ENCODE results near the gene PCIF1. TPM values are rescaled to one million over a fixed set of nuclear protein-coding genes. Genes with fewer than 3 reads are reported as not detected.

Gene PCIF1
- total RNA-seq, 1 donor from 2014 or later, result 18.3 TPM

DNA sequence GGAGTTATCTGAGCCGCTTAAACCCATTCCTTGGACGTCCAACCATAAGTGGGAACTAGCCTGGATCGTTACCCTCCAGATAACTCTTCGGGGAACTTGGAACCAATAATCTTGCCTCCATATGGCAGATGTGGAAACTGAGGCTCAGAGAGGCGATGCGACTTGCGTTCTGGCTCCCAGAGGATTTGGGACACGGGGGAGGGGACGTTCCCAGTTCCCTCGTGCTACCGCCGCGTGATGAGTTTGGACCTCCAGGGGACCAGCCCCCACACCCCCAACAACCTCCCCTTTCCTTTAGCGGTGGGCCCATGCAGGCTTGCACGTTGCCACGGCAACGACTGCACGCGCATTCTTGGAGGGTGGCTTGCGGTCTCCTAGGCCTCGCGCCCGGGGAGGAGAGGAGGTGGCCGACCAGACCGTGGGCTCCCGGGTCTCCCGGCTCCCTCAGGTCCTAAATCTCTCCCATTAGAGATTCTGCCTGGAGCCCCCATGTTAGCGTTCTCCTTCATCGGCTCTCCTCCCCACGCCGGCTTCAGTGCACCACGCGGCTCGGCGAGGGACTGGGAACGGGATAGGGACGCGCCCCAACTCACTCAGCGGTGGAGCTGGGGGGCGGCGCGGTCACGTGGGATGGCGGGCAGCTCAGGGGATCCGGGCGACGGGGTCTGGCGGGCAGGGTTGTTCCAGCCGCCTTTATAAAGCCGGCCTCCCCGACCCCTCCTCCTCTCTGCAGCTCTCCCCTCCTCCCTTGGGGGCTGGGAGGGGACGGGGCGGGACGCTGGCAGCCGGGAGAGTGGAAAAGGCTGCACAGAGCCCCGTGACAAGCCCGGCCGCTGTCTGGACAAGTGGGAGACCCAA lies 22.8 kb upstream of the PCIF1 start, which contains the start of gene PLTP:
Gene PLTP, minus strand, starts transcription at position 670 of the 858 bp plus-strand sequence. CDS start 703 bp downstream, outside the sequence.
- no peak for DNase-seq (ENCODE audit: low read depth)

DNA sequence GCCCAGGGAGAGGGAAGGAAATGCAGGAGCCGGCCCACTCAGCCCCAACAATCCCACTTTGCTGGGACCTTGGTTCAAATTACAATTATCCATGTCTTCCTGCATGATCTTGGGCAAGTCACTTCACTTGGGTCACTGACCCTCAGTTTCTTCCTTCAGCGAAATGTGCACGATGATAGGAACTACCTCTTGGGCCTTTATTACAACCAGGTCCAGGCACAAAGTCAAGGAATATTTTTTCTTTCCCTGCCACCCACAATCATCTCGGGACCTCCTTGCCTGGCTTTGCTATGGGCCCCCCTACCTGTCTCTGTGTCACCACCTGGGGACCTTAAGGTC lies 22.2 kb upstream of the PCIF1 start:
- no peak for DNase-seq (ENCODE audit: low read depth)
- TF ChIP-seq, protein P1, sequence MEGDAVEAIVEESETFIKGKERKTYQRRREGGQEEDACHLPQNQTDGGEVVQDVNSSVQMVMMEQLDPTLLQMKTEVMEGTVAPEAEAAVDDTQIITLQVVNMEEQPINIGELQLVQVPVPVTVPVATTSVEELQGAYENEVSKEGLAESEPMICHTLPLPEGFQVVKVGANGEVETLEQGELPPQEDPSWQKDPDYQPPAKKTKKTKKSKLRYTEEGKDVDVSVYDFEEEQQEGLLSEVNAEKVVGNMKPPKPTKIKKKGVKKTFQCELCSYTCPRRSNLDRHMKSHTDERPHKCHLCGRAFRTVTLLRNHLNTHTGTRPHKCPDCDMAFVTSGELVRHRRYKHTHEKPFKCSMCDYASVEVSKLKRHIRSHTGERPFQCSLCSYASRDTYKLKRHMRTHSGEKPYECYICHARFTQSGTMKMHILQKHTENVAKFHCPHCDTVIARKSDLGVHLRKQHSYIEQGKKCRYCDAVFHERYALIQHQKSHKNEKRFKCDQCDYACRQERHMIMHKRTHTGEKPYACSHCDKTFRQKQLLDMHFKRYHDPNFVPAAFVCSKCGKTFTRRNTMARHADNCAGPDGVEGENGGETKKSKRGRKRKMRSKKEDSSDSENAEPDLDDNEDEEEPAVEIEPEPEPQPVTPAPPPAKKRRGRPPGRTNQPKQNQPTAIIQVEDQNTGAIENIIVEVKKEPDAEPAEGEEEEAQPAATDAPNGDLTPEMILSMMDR (conservative IDR thresholded peaks at IDR 0.05; ENCODE audit: low read depth, low read length), result no peak
- peak overlapping the region; percentile 52 for H3K4me3 ChIP-seq (ENCODE audit: low read depth, low read length)

More for the DNA sequence above, 22.8 kb upstream of the PCIF1 start, which contains the start of gene PLTP:
- H3K4me3 ChIP-seq (ENCODE audit: low read depth, low read length), result peak within 1 kb of the TSS; percentile 52
- TF ChIP-seq, protein P1 (conservative IDR thresholded peaks at IDR 0.05; ENCODE audit: low read depth, low read length), result no peak

DNA sequence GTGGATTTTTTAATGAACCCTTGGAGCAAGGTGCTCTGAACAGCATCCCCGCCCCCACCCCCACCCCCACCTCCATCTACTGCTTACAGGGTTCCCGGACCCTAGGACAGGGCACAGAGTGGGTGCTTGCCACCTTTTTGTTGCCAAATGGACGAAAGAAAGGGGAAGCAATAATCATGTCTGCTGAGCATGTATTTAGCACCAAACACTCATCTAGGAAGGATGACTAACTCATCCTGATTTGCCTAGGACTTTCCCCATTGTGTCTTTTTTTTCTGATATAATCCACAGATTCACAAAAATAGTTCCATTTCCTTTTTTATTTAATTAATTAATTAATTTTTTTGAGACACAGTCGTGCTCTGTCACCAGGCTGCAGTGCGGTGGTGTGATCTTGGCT lies 21.4 kb upstream of the PCIF1 start:
- H3K4me3 ChIP-seq (ENCODE audit: low read depth, low read length), result no peak overlapping the region
- DNase-seq (ENCODE audit: low read depth), result no peak
- TF ChIP-seq, protein P1 (conservative IDR thresholded peaks at IDR 0.05; ENCODE audit: low read depth, low read length), result no peak

DNA sequence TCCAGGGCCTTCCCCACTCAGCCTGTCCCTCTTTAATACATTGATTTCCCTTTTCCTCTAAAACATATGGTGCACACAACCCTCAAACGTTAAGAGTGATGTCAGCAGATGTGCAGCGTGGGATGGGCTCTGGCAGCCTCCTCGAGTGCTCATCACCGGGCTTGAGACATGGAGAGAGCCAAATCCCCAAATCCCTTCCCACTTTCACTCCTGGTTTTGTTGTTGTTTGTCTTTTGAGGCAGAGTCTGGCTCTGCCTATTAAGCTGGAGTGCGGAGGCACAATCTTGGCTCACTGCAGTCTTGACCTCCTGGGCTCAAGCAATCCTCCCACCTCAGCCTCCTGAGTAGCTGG lies 16.7 kb upstream of the PCIF1 start:
- TF ChIP-seq, protein P1 (conservative IDR thresholded peaks at IDR 0.05; ENCODE audit: low read depth, low read length), result no peak
- DNase-seq (ENCODE audit: low read depth), result no peak
- H3K4me3 ChIP-seq (ENCODE audit: low read depth, low read length), result no peak overlapping the region

DNA sequence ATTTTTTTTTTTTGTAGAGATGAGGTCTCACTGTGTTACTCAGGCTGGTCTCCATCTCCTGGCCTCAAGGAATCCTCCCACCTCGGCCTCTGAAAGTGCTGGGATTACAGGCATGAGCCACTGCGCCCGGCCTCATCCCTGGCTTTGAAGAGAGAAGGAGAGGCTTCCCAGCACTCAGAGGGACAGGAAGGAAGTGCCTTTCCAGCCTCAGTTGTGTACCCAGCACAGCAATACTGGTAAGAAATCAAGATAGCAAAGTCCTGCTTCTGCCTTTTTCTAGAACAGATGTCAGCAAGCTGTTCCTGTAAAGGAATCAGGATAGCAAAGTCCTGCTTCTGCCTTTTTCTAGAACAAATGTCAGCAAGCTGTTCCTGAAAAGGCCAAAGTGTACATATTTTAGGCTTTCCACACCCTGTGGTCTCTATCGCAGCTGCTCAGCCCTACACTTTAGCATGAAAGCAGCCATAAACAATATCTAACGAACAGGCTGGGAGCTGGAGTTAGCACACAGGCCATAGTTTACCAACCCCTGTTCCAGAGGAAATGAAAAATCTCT lies 16.2 kb upstream of the PCIF1 start:
- no peak overlapping the region for H3K4me3 ChIP-seq (ENCODE audit: low read depth, low read length)
- no peak for DNase-seq (ENCODE audit: low read depth)
- TF ChIP-seq, protein P1 (conservative IDR thresholded peaks at IDR 0.05; ENCODE audit: low read depth, low read length), result no peak

DNA sequence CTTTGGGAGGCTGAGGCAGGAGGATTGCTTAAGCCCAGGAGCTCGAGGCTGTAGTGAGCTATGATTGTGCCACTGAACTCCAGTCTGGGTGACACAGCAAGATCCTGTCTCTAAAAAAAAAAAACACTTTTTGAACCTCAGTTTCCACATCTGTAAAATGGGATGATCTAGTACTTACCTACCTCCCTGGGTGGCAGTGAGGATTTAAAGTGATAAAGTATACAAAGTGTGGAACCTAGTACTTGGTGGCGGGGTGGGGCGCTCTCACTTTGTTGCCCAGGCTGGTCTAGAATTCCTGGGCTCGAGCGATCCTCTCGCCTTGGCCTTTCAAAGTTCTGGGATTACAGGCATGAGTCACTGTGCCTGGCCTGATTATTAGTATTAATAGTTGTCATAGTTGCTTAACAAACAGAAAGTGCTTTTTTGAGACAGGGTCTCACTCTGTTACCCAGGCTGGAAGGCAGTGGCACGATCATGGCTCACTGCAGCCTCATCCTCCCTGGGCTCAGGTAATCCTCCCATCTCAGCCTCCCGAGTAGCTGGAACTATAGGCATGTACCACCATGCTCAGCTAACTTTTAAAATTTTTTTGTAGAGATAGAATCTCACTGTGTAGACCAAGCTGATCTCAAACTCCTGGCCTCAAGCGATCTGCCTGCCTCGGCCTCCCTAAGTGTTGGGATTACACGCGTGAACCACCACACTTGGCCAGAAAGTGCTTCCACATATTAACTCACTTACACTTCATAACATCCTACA lies 15.5 kb upstream of the PCIF1 start:
- TF ChIP-seq, protein P1 (conservative IDR thresholded peaks at IDR 0.05; ENCODE audit: low read depth, low read length), result no peak
- no peak overlapping the region for H3K4me3 ChIP-seq (ENCODE audit: low read depth, low read length)
- DNase-seq (ENCODE audit: low read depth), result no peak
